Occipital lobe (tissue), 2 donors: ENCODE results near the gene FOXJ1. TPM values are rescaled to one million over a fixed set of nuclear protein-coding genes. Genes with fewer than 3 reads are reported as not detected.
A peak's percentile ranks its signal among the peaks of the same experiment; 100 is the strongest.
"Not testable (repeated sequence)": the region's sequence is repeated elsewhere in the genome, so short reads cannot be mapped to it uniquely, and the experiment has no call there.

Experiments
- DNase-seq: peaks from one replicate; lab custom pipeline; 2025; lab: John Stamatoyannopoulos, UW
- total RNA-seq: library from RNA; depleted of rRNA; stranded (reverse); fragments of >200 nt; gene quantifications from one replicate; pipeline ENCODE4 v1.2.3, GENCODE V29; 2014

FOXJ1 gene
- 4.5 TPM for total RNA-seq

- DNase-seq, result peak; percentile 89
Observed at GRCh38 chr17:76141212-76142038, at the start of gene FOXJ1. TSS of gene FOXJ1 (minus strand) at chr17:76141245. CDS start at chr17:76140395, 850 bp downstream.

GRCh38 chr17:76189741-76190140 lies 48.7 kb upstream of the FOXJ1 start:
- no peak for DNase-seq

GRCh38 chr17:76189247-76189646 lies 48.2 kb upstream of the FOXJ1 start:
- no peak for DNase-seq

- DNase-seq, result no peak
Observed at GRCh38 chr17:76188213-76189016, 47.4 kb upstream of the FOXJ1 start.

- not testable (repeated sequence) for DNase-seq
Observed at GRCh38 chr17:76186774-76187173, 45.7 kb upstream of the FOXJ1 start.

GRCh38 chr17:76184290-76184689 lies 43.2 kb upstream of the FOXJ1 start:
- no peak for DNase-seq

- DNase-seq, result peak; percentile 76
Observed at GRCh38 chr17:76182016-76182764, 41.1 kb upstream of the FOXJ1 start.

- DNase-seq, result no peak
Observed at GRCh38 chr17:76179496-76180467, 38.7 kb upstream of the FOXJ1 start.

- DNase-seq, result no peak
Observed at GRCh38 chr17:76178124-76178523, 37.1 kb upstream of the FOXJ1 start.

- no peak for DNase-seq
Observed at GRCh38 chr17:76176701-76177574, 35.9 kb upstream of the FOXJ1 start.

GRCh38 chr17:76174037-76174436 lies 33.0 kb upstream of the FOXJ1 start:
- DNase-seq, result no peak

GRCh38 chr17:76173474-76173873 lies 32.4 kb upstream of the FOXJ1 start:
- DNase-seq, result no peak

GRCh38 chr17:76171706-76172105 lies 30.7 kb upstream of the FOXJ1 start:
- DNase-seq, result no peak

GRCh38 chr17:76170114-76170513 lies 29.1 kb upstream of the FOXJ1 start:
- no peak for DNase-seq

- DNase-seq, result no peak
Observed at GRCh38 chr17:76166906-76167305, 25.9 kb upstream of the FOXJ1 start.

GRCh38 chr17:76166168-76166567 lies 25.1 kb upstream of the FOXJ1 start:
- peak; percentile 84 for DNase-seq

- DNase-seq, result no peak
Observed at GRCh38 chr17:76164331-76164730, 23.3 kb upstream of the FOXJ1 start.

- no peak for DNase-seq
Observed at GRCh38 chr17:76163919-76164318, 22.9 kb upstream of the FOXJ1 start.

- DNase-seq, result no peak
Observed at GRCh38 chr17:76161619-76162266, 20.7 kb upstream of the FOXJ1 start.
